ENCODE data around the gene RGSL1. TPM values are rescaled to one million over a fixed set of nuclear protein-coding genes. Genes with fewer than 3 reads are reported as not detected.
"Not testable (repeated sequence)": the region's sequence is repeated elsewhere in the genome, so short reads cannot be mapped to it uniquely, and the experiment has no call there.

Gene RGSL1
- total and polyA plus RNA-seq, 4 donors, result 0.07 to 0.50 (median 0.31) TPM; not detected in 1

- TF ChIP-seq YY1 (IDR thresholded peaks at IDR 0.05) (no peak), HNF4A (conservative IDR thresholded peaks at IDR 0.05) (no peak), RAD21 (IDR thresholded peaks at IDR 0.05) (no peak), GABPA (IDR thresholded peaks at IDR 0.05 in 1 of 2, conservative IDR thresholded peaks at IDR 0.05 in 1 of 2) (no peak), ZBTB33 (IDR thresholded peaks at IDR 0.05) (no peak), FOXA2 (IDR thresholded peaks at IDR 0.05) (no peak)
Observed at GRCh38 chr1:182527680-182528079, 77.7 kb downstream of the RGSL1 start (continued).

- H3K27me3 ChIP-seq (ENCODE audit: control insufficient read depth in 4 of 4, insufficient read depth in 4 of 4, low read length in 3 of 4); DNase-seq (ENCODE audit: low spot score); H3K4me3 ChIP-seq (ENCODE audit: low read depth in 1 of 3, low read length in 3 of 3); H3K36me3 ChIP-seq (ENCODE audit: control insufficient read depth in 4 of 4, insufficient read depth in 3 of 4, low read depth in 1 of 4, low read length in 3 of 4); H3K4me1 ChIP-seq (ENCODE audit: control insufficient read depth in 4 of 4, insufficient read depth in 4 of 4, low read length in 3 of 4); H3K9me3 ChIP-seq (ENCODE audit: control insufficient read depth in 4 of 4, low read length in 3 of 4); H3K27ac ChIP-seq (ENCODE audit: low read depth in 1 of 2, low read length in 2 of 2); H3K9ac ChIP-seq (ENCODE audit: low read depth in 1 of 2, low read length in 2 of 2): not testable (repeated sequence)
- 78% methylated on average over 5 of the region's 5 CpGs for WGBS
Observed at GRCh38 chr1:182528206-182528605, 78.3 kb downstream of the RGSL1 start.

- TF ChIP-seq YY1 (IDR thresholded peaks at IDR 0.05) (no peak), TAF1 (conservative IDR thresholded peaks at IDR 0.05) (no peak), HNF4G (IDR thresholded peaks at IDR 0.05) (no peak), ZBTB33 (IDR thresholded peaks at IDR 0.05) (no peak), ATF3 (IDR thresholded peaks at IDR 0.05) (no peak), JUND (IDR thresholded peaks at IDR 0.05) (no peak), GABPA (IDR thresholded peaks at IDR 0.05 in 1 of 2, conservative IDR thresholded peaks at IDR 0.05 in 1 of 2) (no peak), HNF4A (conservative IDR thresholded peaks at IDR 0.05) (no peak), CTCF (IDR thresholded peaks at IDR 0.05; ENCODE audit: low read depth, low read length, missing input control) (no peak), FOXA2 (IDR thresholded peaks at IDR 0.05) (no peak), MAX (IDR thresholded peaks at IDR 0.05) (no peak), SP1 (IDR thresholded peaks at IDR 0.05) (no peak)
- no peak overlapping the region for H3K27ac ChIP-seq (ENCODE audit: low read depth in 1 of 2, low read length in 2 of 2)
- WGBS, result 96% methylated on average over 2 of the region's 2 CpGs
- no peak overlapping the region for H3K4me3 ChIP-seq (ENCODE audit: low read depth in 1 of 3, low read length in 3 of 3)
- no peaks in the 10 kb centered on the region for H3K9me3 ChIP-seq (ENCODE audit: control insufficient read depth in 4 of 4, low read length in 3 of 4)
- no peak for DNase-seq (ENCODE audit: low spot score)
- H3K9ac ChIP-seq (ENCODE audit: low read depth in 1 of 2, low read length in 2 of 2), result no peak overlapping the region
- no peaks in the 10 kb centered on the region for H3K4me1 ChIP-seq (ENCODE audit: control insufficient read depth in 4 of 4, insufficient read depth in 4 of 4, low read length in 3 of 4)
- no peaks in the 10 kb centered on the region for H3K27me3 ChIP-seq (ENCODE audit: control insufficient read depth in 4 of 4, insufficient read depth in 4 of 4, low read length in 3 of 4)
- H3K36me3 ChIP-seq (ENCODE audit: control insufficient read depth in 4 of 4, insufficient read depth in 3 of 4, low read depth in 1 of 4, low read length in 3 of 4), result no peaks in the 10 kb centered on the region
Observed at GRCh38 chr1:182533896-182534295, 84.0 kb downstream of the RGSL1 start.
